DMS 273 (cell line): ENCODE data around the gene ZC3HAV1.
"Not testable (repeated sequence)": the region's sequence is repeated elsewhere in the genome, so short reads cannot be mapped to it uniquely, and the experiment has no call there.

Source experiments
- DNase-seq: peaks from one replicate; lab custom pipeline; 2025; ENCODE audit not compliant: unreplicated experiment; lab: John Stamatoyannopoulos, UW

ZC3HAV1 gene

DNA sequence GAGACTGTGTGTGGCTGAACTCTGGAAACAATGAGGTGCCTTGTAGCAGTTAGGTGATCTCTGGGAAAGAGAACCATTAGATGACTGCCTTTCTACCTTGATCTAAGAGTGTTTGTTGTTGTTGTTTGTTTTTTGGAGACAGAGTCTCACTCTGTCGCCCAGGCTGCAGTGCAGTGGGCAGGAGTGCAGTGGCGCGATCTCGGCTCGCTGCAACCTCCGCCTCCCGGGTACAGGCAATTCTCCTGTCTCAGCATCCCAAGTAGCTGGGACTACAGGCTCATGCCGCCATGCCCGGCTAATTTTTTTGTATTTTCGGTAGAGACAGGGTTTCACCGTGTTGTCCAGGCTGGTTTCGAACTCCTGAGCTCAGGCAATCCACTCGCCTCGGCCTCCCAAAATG is 54.9 kb downstream of the ZC3HAV1 start:
- DNase-seq: not testable (repeated sequence)

DNA sequence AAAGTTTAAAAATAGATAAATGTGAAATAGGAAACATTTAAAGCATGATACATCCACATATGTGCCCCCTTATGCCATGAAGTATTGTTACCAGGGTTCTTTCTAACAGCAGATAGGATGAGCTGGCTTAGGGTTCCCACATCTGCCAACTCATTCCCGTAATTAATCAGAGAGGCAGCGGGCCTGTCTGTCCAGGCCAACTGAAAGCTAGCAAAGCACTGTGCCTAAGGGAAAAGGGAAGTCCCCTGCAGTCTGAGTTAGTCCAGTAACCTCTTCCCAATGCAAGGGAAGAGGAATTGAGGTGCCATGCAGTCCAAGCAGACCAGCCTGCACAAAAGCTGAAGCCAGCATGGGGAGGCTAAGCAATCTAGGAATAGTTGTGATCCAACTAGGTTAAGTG is 55.4 kb downstream of the ZC3HAV1 start:
- no peak for DNase-seq

DNA sequence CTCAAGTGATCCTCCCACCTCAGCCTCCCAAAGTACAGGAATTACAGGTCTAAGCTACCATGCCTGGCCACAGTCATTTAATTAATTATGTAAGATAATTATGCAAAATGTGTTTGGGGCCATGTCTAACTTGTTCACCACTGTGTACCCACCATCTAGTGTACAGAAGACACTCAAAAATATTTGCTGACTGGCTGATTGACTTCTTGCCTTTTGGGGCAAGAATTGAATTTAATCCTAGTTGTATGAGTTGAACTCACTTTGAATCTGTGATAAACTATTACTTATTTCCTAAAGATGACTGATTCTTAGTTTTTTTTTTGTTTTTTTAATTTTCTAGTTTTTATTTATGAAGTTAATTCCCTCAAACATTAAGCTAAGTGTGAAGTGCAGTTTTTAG is 57.9 kb downstream of the ZC3HAV1 start:
- DNase-seq: no peak

DNA sequence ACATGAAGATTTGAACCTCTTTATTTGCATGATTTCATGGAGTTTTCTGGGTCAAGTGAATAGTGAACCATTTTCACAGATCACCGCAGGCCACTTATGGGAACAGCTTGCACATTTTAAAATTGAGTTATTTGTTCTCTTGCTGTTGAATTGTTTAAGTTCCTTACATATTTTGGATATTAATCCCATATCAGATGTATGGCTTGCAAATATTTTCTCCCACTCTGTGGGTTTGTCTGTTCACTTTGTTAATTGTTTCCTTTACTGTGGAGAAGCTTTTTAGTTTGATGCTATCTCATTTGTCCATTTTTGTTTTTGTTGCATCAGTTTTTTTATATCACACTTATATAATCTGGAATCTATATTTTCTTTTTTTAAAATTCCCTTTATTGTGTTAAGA is 59.6 kb downstream of the ZC3HAV1 start:
- no peak for DNase-seq

GRCh38 chr7:139049111-139049510 is 60.4 kb downstream of the ZC3HAV1 start:
- DNase-seq: no peak

DNA sequence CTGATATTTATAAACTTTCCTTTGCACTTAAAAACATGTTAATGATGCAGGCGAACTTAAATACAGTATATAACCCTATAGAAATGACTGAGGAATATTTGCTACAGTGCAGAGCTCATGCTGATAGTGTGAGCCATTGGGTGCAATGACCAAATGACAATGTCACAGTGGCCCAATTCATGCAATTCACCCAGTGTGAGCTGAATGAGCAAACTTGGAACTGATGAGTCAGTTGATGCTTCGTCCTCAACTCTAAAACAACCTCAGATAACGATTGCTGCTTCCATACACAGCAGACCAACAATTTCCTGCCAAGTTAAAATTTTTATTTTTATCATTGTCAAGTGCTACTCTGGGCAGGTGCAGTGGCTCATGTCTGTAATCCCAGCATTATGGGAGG is 61.5 kb downstream of the ZC3HAV1 start:
- no peak for DNase-seq

- no peak for DNase-seq
Measured at GRCh38 chr7:139046143-139046542, 63.4 kb downstream of the ZC3HAV1 start.

DNA sequence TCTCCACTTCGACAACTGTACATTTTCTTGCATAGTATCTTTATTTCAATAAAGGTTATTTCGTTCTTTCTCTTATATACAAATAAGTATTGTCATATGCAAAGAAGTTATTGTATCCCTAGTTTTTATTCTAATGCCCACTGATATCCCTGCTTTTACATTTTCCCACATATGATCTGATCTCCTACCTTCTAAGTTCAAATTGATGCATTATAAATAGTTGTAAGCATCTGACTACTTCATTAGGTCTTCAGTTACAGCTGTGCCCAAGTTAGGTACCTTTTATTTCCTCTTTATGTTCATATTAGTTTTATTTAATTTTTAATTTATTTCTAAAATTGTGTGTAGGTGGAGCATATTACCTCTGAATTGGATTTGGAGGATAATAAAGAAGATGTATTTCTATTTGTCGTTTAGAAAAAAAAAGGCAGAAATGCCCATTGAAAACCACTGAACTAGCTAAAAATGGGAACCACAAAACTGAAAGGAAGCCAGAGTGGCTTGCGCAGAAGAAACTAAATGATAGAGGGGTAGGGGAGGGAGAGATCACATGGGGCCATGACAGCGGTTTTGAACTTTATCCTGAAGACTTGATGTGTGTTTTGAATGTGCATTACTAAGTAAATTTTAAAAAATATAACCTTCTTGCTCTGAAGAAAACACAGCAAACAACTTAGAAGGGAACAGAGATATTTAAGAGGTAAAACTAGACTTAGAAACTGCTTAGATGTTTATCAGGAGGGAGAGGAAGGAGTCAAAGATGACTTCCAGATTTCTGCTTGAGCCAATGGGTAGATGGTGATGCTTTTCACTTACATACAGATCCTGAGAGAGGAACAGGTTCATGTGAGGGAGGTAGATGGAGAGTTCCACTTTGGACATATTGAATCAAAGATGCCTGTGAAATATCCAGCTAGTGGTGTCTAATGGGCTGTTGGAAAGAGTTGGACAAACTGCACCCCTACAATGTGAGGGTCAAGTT is 64.4 kb downstream of the ZC3HAV1 start:
- no peak for DNase-seq

GRCh38 chr7:139043823-139044812 is 65.4 kb downstream of the ZC3HAV1 start:
- DNase-seq: no peak

DNA sequence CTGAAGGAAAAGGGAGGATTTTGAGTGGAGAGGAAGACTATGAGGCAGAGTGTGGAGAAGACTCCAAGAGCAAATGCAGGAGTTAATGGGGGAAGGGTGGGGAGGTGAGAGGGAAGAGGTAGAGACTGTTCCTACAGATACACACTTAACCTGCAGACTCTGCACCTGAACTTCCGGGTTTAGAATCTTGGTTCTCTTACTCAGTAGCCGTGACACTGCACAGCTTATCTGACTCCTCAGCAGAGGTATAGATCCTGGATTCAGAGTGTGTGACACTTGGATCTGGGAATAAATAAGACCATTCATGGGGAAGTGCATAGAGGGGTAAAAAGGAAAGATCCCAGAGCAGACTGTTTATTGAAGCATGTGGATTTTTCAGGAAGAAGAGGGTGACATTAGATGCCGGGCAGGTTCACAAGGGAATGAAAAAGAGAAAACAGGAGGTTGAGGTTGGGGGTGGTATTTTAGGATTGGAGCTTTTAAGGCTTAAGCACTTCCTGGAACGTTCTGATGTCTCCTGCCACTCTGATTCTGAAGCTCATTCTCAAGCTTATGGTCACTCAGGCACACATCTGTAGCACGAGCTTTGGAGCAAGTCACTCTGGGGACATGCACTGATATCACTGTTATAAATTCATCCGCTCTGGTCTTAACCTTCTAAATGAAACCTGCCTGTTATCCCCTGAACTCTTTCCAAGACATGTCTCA is 68.0 kb downstream of the ZC3HAV1 start:
- DNase-seq: no peak

GRCh38 chr7:139038691-139039090 is 70.8 kb downstream of the ZC3HAV1 start:
- no peak for DNase-seq

GRCh38 chr7:139036901-139037300 is 72.6 kb downstream of the ZC3HAV1 start:
- DNase-seq: peak; percentile 29

DNA sequence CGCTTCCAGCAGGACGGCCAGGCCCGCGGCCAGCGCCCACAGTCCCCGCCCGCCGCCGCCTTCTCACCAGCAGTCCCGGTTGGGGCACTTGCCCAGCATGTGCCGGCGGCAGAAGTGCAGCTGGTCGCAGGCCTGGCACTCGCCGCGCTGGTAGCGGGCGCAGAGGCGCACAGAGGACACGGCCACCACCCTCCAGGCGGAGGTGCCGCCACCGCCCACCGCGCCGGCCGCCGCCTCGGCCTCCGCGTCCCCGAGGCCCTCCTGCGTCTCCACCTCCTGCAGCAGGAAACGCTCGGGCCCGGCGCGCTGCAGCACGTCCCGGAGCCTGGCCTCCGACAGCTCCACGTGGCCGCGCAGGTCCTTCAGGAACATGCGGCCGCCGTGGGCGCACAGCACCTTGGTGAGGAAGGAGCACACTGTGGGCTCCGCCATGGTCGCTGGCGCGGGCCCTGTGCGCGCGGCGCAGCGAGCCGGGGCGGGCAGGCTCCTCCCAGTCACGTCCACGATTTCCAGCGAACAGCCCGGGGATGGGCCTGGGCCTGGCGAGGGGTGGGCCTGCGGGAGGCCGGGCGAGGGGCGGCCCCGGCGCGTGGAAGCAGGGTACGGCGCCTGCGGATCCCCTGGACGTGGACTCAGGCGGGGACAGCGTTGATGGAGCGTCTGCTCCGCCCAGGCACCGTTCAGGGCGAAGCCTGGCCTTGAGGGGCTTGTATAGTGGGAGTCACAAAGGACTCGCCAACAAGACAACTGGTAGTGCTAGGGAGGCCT is 73.8 kb downstream of the ZC3HAV1 start, which contains the start of gene ZC3HAV1L:
Gene ZC3HAV1L, minus strand, starts transcription at position 457 of the 768 bp plus-strand sequence. Its CDS starts 25 bp downstream, at position 432.
- DNase-seq: peak; percentile 89

DNA sequence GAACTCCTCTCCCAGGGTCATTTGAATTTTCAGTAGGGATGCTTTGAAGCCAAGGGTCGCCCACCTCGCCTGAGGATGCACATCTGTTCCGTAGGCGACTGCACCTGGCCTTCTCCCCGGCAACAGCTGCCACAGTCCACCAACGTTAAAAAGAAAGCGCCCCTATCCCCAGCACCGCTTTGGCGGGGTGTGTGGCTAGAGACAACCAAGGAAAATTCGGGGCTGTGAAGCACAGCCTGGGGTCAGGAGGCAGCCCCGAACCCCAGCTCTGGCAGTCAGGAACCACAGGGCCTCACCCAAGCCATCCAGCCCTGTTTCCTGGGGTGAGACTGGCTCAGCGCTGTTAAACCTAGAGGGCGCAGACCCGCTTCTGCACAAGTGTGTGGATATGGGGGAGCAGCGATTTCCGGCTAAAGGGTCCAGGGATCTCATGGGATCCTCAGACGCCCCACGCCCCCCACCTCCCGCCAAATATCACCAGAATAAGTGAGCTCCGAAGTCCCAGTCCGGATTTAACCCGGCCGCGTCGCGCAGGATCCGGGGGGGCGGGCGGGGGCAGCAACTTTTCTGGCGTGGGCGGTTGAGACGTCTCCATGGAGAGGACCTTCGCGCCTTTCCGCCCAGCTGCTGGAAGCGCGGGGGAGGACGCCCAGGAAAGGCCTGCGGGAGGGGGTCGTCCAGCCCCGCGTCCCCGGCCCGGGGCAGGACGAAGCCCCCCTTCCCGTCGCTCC is 74.5 kb downstream of the ZC3HAV1 start:
- DNase-seq: peak; percentile 85

DNA sequence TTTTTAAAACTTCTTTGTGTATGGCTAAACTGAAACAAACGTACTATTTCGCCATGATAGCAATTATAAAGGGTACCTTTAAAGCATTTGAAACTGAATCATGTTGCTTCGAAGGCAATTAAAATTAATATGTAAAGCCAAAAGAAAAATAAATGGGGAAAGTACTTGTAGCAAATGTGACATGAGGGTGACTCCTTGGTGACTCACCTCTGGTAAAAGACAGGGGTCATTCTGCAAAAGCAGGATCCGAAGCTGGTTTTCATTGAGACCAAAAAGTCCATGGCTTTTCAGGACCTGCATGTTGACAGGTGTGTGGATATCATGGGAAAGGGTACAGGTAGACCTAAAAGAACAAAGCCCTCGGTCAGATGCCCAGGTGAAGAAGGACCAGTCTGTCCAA is 75.2 kb downstream of the ZC3HAV1 start:
- DNase-seq: no peak

GRCh38 chr7:139033346-139034114 is 76.0 kb downstream of the ZC3HAV1 start:
- no peak for DNase-seq

- DNase-seq: no peak
Measured at GRCh38 chr7:139032473-139032872, 77.0 kb downstream of the ZC3HAV1 start.

DNA sequence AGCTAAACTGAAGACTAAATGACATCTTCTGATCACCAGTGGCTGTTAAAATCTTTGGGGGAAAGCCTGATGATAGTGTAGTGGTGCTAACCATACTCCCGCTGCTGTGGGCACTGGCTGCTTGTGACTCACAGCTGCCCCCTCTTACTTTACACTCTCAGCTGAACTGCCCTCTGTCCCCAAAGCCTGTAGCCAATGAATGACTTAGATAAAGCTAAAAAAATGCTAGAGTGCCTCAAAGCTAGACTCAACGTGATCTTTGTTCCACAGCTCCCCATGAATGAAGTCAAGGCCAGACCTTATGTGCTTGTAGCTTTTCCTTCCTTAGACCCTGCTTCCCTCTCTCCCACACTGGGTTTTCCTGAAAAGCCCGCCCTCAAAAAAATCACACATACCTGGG is 80.2 kb downstream of the ZC3HAV1 start:
- no peak for DNase-seq

DNA sequence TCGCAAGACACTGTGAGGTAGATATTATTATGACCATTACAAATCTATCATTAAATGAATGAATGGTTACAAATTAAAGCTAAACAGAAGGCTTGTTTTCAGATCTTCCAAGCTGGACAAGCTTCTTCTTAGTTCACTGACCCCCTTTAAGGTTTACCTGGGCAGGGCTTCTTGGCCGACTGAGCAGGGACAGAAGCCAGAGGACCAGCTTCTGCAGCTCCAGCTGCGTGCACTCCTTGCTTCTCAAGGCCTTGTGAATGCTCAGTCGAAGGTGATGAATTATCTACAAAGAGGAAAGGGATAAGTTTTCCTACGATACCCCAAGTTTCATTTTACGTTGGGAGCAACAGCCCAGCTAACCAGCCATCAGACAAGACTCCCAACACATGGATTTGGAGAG is 83.0 kb downstream of the ZC3HAV1 start:
- no peak for DNase-seq
